GM12891 (cell line): ENCODE results near the gene SLC50A1.

Experiments
- POLR2A ChIP-seq: IDR thresholded peaks from 2 replicates; pipeline ENCODE4 v1.6.1; 2011; ENCODE audit warnings: low read depth, low read length, control low read depth
- SPI1 ChIP-seq: IDR thresholded peaks from 2 replicates; pipeline ENCODE4 v1.6.1; 2011; ENCODE audit warnings: low read depth, low read length, control low read depth
- TAF1 ChIP-seq: IDR thresholded peaks from 2 replicates; pipeline ENCODE4 v1.6.1; 2011; ENCODE audit warnings: low read depth, low read length, control low read depth

- TF ChIP-seq TAF1 (no peak), POLR2A (no peak), SPI1 (no peak)
Observed at GRCh38 chr1:155186794-155187455, 51.3 kb downstream of the SLC50A1 start.
